GM15510 (cell line): Measurements from ENCODE around the gene KAZN.

Source experiments
- POLR2A ChIP-seq: IDR thresholded peaks from 3 replicates; pipeline ENCODE4 v1.6.1; 2011; ENCODE audit warnings: borderline replicate concordance; ENCODE audit not compliant: insufficient read length; ENCODE audit errors: extremely low read depth

Gene KAZN

DNA sequence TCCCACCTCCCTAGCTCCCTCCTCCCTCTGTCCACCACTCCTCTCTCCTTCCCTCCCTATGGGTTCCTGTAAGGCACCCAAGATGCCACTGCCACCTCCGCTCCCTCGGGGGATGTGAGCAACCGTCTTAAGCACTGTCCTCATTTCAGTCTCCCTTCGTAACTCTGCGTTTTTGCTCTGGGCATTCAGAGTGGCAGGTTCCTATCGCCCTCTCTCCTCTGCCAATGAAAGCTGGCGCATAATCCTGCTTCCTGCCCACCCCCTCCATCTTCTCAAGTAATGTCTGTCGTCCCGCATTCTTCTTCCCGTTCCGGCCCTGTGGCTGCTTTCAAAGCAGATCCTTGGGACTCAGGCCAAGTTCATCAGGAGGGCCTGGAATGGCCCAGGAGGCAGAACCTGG, 301.2 kb downstream of the KAZN start:
- TF ChIP-seq POLR2A: no peak

DNA sequence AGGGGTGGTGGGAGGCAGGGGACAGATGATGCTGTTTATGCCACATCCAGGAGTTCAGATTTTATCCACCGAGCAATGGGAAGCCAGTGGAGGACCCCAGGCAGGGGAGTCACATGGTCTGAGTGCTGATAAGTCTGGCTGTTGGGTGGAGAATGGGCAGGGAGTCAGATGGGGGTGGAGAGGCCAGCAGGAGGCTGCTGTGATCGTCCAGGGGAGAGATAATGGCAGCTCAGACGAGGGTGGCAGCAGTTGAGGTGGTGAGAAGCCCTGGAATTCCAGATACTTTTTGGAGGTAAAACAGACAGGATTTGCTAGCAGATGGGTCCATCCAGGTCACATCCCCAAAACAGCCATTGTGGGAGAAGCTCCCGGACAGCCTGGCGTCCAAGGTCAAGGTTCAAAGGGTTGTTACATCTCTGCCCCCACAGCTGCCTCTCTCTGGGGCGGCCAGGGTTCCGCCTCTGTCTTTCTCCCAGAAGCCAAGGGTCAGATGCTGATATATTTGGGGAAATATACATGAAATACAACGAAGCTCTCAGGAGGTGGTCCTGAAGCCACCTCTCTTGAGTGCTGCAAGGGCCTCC, 303.0 kb downstream of the KAZN start:
- TF ChIP-seq POLR2A: no peak

DNA sequence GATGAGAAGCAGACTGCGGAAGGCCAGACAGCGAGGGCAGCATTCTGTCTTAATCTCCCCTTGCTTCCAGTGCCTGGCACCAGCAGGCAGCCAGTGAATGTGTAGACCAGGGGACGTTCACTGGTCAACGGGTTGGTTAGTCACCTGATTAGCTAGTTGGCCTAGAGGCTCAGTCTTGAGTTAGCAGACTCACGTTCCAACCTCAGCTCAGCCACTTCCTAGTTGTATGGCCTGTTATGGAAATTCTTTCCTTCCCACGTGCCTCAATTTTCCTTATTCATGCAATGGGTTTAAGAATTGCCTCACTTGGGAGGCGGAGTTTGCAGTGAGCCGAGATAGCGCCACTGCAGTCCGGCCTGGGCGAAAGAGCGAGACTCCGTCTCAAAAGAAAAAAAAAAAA, 305.4 kb downstream of the KAZN start:
- TF ChIP-seq POLR2A: no peak

GRCh38 chr1:14906665-14907064, 308.2 kb downstream of the KAZN start:
- TF ChIP-seq POLR2A: no peak

- TF ChIP-seq POLR2A: no peak
These were observed 308.9 kb downstream of the KAZN start for GRCh38 chr1:14907416-14907815.

DNA sequence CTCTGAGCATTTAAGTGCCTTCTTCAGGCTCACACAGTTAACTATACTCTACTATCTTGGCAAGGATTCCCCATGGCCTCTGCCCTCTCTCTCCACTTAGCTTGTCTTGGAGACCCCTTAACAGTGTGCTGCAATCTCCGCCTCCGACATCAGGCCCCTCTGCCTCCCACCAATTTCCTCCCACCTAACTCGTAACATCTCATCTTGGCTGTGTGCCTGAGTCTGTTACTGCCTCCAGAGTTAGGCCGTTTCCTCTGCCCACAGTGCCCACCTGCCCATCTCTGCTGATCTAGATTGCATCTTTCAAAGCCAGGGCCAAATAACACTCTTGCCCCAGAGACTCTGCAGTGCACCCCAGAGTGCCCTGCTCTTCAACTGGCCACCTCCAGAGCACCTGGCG, 310.8 kb downstream of the KAZN start:
- TF ChIP-seq POLR2A: no peak

DNA sequence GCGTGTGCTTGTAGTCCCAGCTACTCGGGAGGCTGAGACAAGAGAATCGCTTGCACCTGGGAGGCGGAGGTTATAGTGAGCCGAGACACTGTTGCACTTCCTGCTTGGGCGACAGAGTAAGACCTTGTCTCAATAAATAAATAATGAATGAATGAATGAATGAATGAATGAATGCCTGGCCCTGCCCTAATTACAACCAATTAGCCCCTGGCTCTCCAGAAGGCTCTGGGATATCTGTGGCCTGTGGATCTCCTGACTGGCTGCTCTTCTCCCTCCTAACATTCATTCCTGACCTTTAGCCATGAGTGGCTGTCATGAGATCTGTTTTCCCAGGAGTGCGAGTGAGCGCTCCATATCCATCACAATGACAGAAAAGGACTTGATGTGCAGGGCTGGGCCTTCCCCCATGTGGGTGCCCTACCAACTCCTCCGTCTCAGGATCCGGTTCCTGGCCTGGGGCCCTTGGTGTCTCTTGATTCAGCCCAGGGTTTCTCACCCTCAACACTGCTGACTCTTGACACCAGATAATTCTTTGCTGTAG, 311.5 kb downstream of the KAZN start:
- TF ChIP-seq POLR2A: no peak

DNA sequence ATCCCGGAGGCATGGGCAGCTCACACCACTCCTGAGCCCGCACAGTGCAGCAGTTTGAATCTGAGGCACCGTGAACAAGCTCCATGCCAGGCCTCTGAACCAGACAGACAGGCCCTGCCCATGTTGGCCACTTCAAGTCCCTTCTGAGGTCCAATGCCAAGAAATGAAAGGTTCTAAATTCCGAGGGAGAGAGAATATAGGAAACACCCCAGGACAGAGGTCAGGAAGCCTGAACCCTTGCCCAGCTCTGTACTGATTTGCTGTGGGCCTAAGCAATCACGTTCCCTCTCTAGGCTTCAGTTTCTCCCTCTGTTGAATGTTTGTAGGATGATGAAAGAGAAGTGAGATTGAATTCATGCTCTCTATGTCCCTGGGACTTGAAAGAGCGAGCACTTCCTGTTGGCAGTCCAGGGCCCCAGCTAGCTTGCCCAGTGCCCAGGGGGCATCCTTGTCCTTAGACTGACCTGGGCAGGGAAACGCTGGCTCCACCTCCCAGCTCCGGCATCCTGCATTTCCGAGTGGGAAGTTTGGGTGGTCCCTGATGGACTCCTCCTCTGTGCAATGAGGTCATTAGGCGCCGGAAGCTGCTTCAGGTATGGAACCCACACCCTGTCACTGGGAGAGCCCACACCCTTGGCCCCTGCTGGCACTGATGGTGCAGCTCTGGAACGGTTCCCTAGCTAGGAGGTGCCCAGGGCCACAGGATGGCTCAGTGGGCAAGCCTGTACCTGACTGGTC, 312.7 kb downstream of the KAZN start:
- no peak for TF ChIP-seq POLR2A

GRCh38 chr1:14912839-14913481, 314.5 kb downstream of the KAZN start:
- no peak for TF ChIP-seq POLR2A

DNA sequence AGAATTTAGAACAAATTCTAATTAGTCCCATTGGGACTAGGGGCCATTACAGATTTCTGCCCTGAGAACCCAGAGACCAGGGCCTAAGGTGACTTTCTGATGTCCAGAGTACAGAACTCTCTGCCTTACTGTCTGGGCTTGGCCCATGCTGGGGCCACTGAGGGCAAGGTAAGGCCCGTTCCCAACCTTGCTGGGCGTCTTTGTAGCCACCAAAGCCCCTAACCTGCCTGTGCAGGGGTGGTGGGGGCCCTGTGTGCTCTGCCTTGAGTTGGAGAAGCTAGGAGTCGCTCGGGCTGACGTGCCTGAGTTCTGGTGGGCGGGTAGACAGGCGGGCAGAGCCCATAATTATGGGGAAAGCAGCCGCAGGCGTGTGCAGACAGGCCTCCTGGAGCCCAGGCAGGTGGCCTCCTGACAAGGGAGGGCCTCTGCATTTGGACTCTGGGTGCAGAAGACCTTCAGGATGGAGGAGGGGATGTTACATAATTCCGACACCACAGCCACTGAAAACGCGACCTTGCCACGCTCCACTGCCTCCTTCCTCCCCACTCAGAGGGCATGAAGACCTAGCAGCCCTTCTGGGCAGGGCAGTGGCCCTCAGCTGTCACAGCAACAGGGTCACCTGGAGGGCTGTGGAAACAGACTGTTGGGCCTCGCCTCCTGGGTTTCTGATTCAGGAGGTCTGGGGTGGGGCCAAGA, 315.1 kb downstream of the KAZN start:
- TF ChIP-seq POLR2A: no peak

DNA sequence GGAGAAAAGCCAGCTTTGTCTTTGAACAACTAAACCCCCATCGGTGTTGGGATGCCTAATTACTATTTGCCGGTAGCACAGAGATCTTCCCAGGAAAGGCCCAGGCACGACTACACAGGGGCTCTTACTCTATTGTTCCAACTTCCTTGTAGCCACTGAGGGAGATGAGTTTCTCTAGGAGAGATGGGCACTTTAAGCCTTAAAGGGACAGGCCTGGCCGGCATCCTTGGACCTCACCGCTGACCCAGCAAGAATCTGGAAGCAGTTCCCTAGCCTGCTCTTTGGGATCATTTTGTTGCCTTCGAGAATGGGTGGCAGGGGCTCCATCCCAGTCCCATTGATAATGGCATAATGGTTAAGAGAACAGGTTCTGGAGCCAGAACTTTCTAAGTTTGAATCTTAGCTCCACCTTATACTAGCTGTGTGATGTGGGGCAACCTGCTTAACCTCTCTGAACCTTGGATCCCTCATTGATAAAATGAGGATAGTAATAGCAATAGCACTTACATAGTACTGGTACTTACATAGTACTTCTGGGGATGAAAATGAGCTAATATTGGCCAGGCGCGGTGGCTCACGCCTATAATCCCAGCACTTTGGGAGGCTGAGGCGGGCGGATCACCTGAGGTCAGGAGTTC, 316.0 kb downstream of the KAZN start:
- no peak for TF ChIP-seq POLR2A

GRCh38 chr1:14915356-14916054, 317.0 kb downstream of the KAZN start:
- no peak for TF ChIP-seq POLR2A

DNA sequence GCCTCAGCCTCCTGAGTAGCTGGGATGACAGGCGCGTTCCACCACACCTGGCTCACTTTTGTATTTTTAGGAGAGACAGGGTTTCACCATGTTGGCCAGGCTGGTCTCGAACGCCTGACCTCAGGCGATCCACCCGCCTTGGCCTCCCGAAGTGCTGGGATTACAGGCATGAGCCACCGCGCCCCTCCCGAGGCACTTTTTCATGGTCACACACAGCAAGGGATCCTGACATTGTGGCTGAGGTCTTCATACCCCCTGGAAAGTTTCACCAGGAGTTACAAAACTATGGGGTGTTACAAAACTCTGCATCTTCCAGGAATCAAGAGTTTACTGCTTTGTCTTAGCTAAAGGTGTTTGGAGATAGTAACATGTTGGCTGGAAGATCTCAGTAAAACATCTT, 320.8 kb downstream of the KAZN start:
- no peak for TF ChIP-seq POLR2A

- no peak for TF ChIP-seq POLR2A
These were observed 321.3 kb downstream of the KAZN start for GRCh38 chr1:14919751-14920150.
